CD4-positive, alpha-beta T cell treated with Interferon alpha-2 for 1 hour (primary cell): ENCODE data around the gene ACSM2B.
"Not testable (repeated sequence)": the region's sequence is repeated elsewhere in the genome, so short reads cannot be mapped to it uniquely, and the experiment has no call there.

Experiments used
- DNase-seq, 2 donors: peaks; one replicate each; pipeline ENCODE4 v3.0.0-alpha.2; 2020 to 2022

Gene ACSM2B

GRCh38 chr16:20592780-20593179 lies 16.6 kb upstream of the ACSM2B start:
- not testable (repeated sequence) for DNase-seq

GRCh38 chr16:20589486-20589885 lies 13.3 kb upstream of the ACSM2B start:
- not testable (repeated sequence) for DNase-seq

GRCh38 chr16:20587645-20588074 lies 11.5 kb upstream of the ACSM2B start:
- DNase-seq: not testable (repeated sequence)

GRCh38 chr16:20586716-20587115 lies 10.5 kb upstream of the ACSM2B start:
- not testable (repeated sequence) for DNase-seq

- not testable (repeated sequence) for DNase-seq
Measured at GRCh38 chr16:20586112-20586511, 9.9 kb upstream of the ACSM2B start.

GRCh38 chr16:20580487-20581259 lies 4.5 kb upstream of the ACSM2B start:
- not testable (repeated sequence) for DNase-seq

- not testable (repeated sequence) for DNase-seq
Measured at GRCh38 chr16:20578091-20578490, 1.9 kb upstream of the ACSM2B start.

- not testable (repeated sequence) for DNase-seq
Measured at GRCh38 chr16:20569117-20569651, 7.0 kb downstream of the ACSM2B start.

- DNase-seq: no peak
Measured at GRCh38 chr16:20568404-20568803, 7.8 kb downstream of the ACSM2B start.

- no peak for DNase-seq
Measured at GRCh38 chr16:20566864-20567263, 9.3 kb downstream of the ACSM2B start.

- DNase-seq: not testable (repeated sequence)
Measured at GRCh38 chr16:20565334-20565733, 10.8 kb downstream of the ACSM2B start.

- DNase-seq: not testable (repeated sequence)
Measured at GRCh38 chr16:20564218-20564617, 11.9 kb downstream of the ACSM2B start.

- not testable (repeated sequence) for DNase-seq
Measured at GRCh38 chr16:20555628-20556027, 20.5 kb downstream of the ACSM2B start.

GRCh38 chr16:20554689-20555088 lies 21.5 kb downstream of the ACSM2B start:
- DNase-seq: not testable (repeated sequence)

GRCh38 chr16:20553493-20553892 lies 22.7 kb downstream of the ACSM2B start:
- DNase-seq: not testable (repeated sequence)

- not testable (repeated sequence) for DNase-seq
Measured at GRCh38 chr16:20546951-20547350, 29.2 kb downstream of the ACSM2B start.

- not testable (repeated sequence) for DNase-seq
Measured at GRCh38 chr16:20546278-20546853, 29.8 kb downstream of the ACSM2B start.

GRCh38 chr16:20540603-20541316 lies 35.4 kb downstream of the ACSM2B start:
- not testable (repeated sequence) for DNase-seq

- no peak for DNase-seq
Measured at GRCh38 chr16:20538687-20539086, 37.5 kb downstream of the ACSM2B start.

GRCh38 chr16:20538181-20538580 lies 38.0 kb downstream of the ACSM2B start:
- no peak for DNase-seq

- not testable (repeated sequence) for DNase-seq
Measured at GRCh38 chr16:20536669-20537068, 39.5 kb downstream of the ACSM2B start.

- not testable (repeated sequence) for DNase-seq
Measured at GRCh38 chr16:20532284-20532792, 43.8 kb downstream of the ACSM2B start.

- DNase-seq: not testable (repeated sequence)
Measured at GRCh38 chr16:20531795-20532194, 44.4 kb downstream of the ACSM2B start.
